GM21717 (cell line): ENCODE results near the gene CFAP58.
A peak's percentile ranks its signal among the peaks of the same experiment; 100 is the strongest.

Experiments used
- ATAC-seq: cut with Tn5 transposase; IDR thresholded peaks from one replicate; pipeline ENCODE4 v1.9.1; 2021; ENCODE audit warnings: mild to moderate bottlenecking, moderate library complexity; ENCODE audit not compliant: unreplicated experiment

Gene CFAP58

GRCh38 chr10:104359811-104360210 is 6.2 kb downstream of the CFAP58 start:
- no peak for ATAC-seq

GRCh38 chr10:104367904-104368303 is 14.3 kb downstream of the CFAP58 start:
- no peak for ATAC-seq

GRCh38 chr10:104368381-104368780 is 14.7 kb downstream of the CFAP58 start:
- no peak for ATAC-seq

- no peak for ATAC-seq
Measured at GRCh38 chr10:104371753-104372152, 18.1 kb downstream of the CFAP58 start.

GRCh38 chr10:104374591-104374990 is 21.0 kb downstream of the CFAP58 start:
- no peak for ATAC-seq

- no peak for ATAC-seq
Measured at GRCh38 chr10:104376784-104377300, 23.2 kb downstream of the CFAP58 start.

- no peak for ATAC-seq
Measured at GRCh38 chr10:104380336-104380735, 26.7 kb downstream of the CFAP58 start.

- no peak for ATAC-seq
Measured at GRCh38 chr10:104387130-104387888, 33.7 kb downstream of the CFAP58 start.

GRCh38 chr10:104388830-104389229 is 35.2 kb downstream of the CFAP58 start:
- no peak for ATAC-seq

GRCh38 chr10:104391150-104391968 is 37.7 kb downstream of the CFAP58 start:
- no peak for ATAC-seq

GRCh38 chr10:104391969-104392296 is 38.3 kb downstream of the CFAP58 start:
- no peak for ATAC-seq

GRCh38 chr10:104393387-104393786 is 39.8 kb downstream of the CFAP58 start:
- no peak for ATAC-seq

GRCh38 chr10:104396581-104396980 is 42.9 kb downstream of the CFAP58 start:
- no peak for ATAC-seq

- ATAC-seq, result no peak
Measured at GRCh38 chr10:104403636-104404035, 50.0 kb downstream of the CFAP58 start.

- ATAC-seq, result no peak
Measured at GRCh38 chr10:104406715-104407650, 53.4 kb downstream of the CFAP58 start.

- no peak for ATAC-seq
Measured at GRCh38 chr10:104413528-104413927, 59.9 kb downstream of the CFAP58 start.

- ATAC-seq, result no peak
Measured at GRCh38 chr10:104415526-104416165, 62.0 kb downstream of the CFAP58 start.

GRCh38 chr10:104416851-104417250 is 63.2 kb downstream of the CFAP58 start:
- no peak for ATAC-seq

GRCh38 chr10:104417637-104418292 is 64.1 kb downstream of the CFAP58 start:
- ATAC-seq, result no peak

- ATAC-seq, result peak; percentile 97
Measured at GRCh38 chr10:104424719-104425118, 71.1 kb downstream of the CFAP58 start.
